GM12878 (cell line): ENCODE data around the gene DYNLL2. TPM values are rescaled to one million over a fixed set of nuclear protein-coding genes. Genes with fewer than 3 reads are reported as not detected.
"Not testable (repeated sequence)": the region's sequence is repeated elsewhere in the genome, so short reads cannot be mapped to it uniquely, and the experiment has no call there.

Experiments
- ATAC-seq: fragments of 200-7000 bp; cut with Tn5 transposase; 3 replicates; pipeline ENCODE4 v1.9.1; 2020; ENCODE audit warnings: mild to moderate bottlenecking, moderate library complexity
- BruUV-seq: library from RNA; stranded (reverse); fragments of 400-500 nt; replicated peaks from 2 replicates; lab custom pipeline; 2021; lab: Mats Ljungman, UMichigan
- CTCF ChIA-PET: fragments of 300-600 bp; sonication (Branson Sonifier 250); formaldehyde crosslinking; extraction: SDS; loops from one replicate; lab custom pipeline; 2021; ENCODE audit warnings: inconsistent platforms; lab: Yijun Ruan, JAX
- POLR2A ChIA-PET: fragments of 350-600 bp; formaldehyde crosslinking; extraction: SDS; loops from one replicate; lab custom pipeline; 2021; ENCODE audit warnings: inconsistent platforms; lab: Charles Lee
- RAD21 ChIA-PET: fragments of 300-600 bp; sonication (Branson Sonifier 250); formaldehyde crosslinking; loops from one replicate; lab custom pipeline; 2023; ENCODE audit warnings: antibody characterized with exemption; ENCODE audit not compliant: unreplicated experiment; lab: Charles Lee
- SMC1A ChIA-PET: fragments of 300-600 bp; sonication (Branson Sonifier 250); formaldehyde crosslinking; loops from one replicate; lab custom pipeline; 2023; ENCODE audit not compliant: unreplicated experiment, uncharacterized antibody; lab: Charles Lee
- DNase-seq: peaks from one replicate; pipeline ENCODE4 v3.0.0-alpha.2; 2011; ENCODE audit warnings: low read depth, low spot score
- FAIRE-seq: peaks from 3 replicates; lab custom pipeline; 2011; peaks lifted over from hg19 to GRCh38; lab: Jason Lieb, UNC
- H2AFZ ChIP-seq: 2 replicates; pipeline ENCODE4 v1.6.0; 2011; ENCODE audit warnings: low read depth, low read length, control low read depth; ENCODE audit not compliant: control insufficient read depth
- H3K27ac ChIP-seq: 2 replicates; pipeline ENCODE4 v1.5.1; 2011; ENCODE audit warnings: control low read depth; ENCODE audit not compliant: control insufficient read depth, insufficient read depth
- H3K27me3 ChIP-seq, 2 experiments: replicated peaks in 1 of 2; 2 replicates each; pipeline versions ENCODE4 v1.6.0 to v1.6.1; 2011; ENCODE audit warnings: low read length in 1 of 2; ENCODE audit not compliant: control insufficient read depth in 2 of 2, insufficient read depth in 2 of 2
- H3K36me3 ChIP-seq, 2 experiments: 2 replicates each; pipeline ENCODE4 v1.5.1; 2011; ENCODE audit warnings: low read length in 1 of 2; ENCODE audit not compliant: control insufficient read depth in 2 of 2, insufficient read depth in 2 of 2
- H3K4me1 ChIP-seq: 2 replicates; pipeline ENCODE4 v1.6.1; 2011; ENCODE audit warnings: mild to moderate bottlenecking, low read length, moderate library complexity, mixed read lengths; ENCODE audit not compliant: control insufficient read depth, insufficient read depth
- H3K4me2 ChIP-seq: 2 replicates; pipeline ENCODE4 v1.6.0; 2011; ENCODE audit warnings: control low read depth; ENCODE audit not compliant: control insufficient read depth, insufficient read depth
- H3K4me3 ChIP-seq: fragments of 200-600 bp; sonication (generic); 2 replicates; pipeline ENCODE4 v1.5.1; 2016
- H3K79me2 ChIP-seq: 2 replicates; pipeline ENCODE4 v1.6.0; 2011; ENCODE audit warnings: low read length; ENCODE audit not compliant: control insufficient read depth, insufficient read depth
- H3K9ac ChIP-seq: 2 replicates; pipeline ENCODE4 v1.8.0; 2011; ENCODE audit warnings: low read length, control low read depth, mixed read lengths; ENCODE audit not compliant: control insufficient read depth, insufficient read depth
- H3K9me3 ChIP-seq: replicated peaks from 3 replicates; pipeline ENCODE4 v1.5.1; 2011; ENCODE audit warnings: mild to moderate bottlenecking, low read length; ENCODE audit not compliant: control insufficient read depth, insufficient read depth
- H4K20me1 ChIP-seq: 2 replicates; pipeline ENCODE4 v1.6.0; 2011; ENCODE audit not compliant: control insufficient read depth, insufficient read depth
- CBFB ChIP-seq: IDR thresholded peaks from 2 replicates; pipeline ENCODE4 v1.6.1; 2016; ENCODE audit warnings: antibody characterized with exemption, low read depth
- CEBPB ChIP-seq, 2 experiments: fragments of 150-350 bp in 1 of 2; IDR thresholded peaks; 2 replicates each; pipeline ENCODE4 v1.6.1; 2012 to 2014; ENCODE audit warnings: low read depth in 2 of 2, low read length in 2 of 2, borderline replicate concordance in 1 of 2, inconsistent platforms in 1 of 2
- EGR1 ChIP-seq, 2 experiments: IDR thresholded peaks; 1 replicate in 1 of 2; 2 replicates in 1 of 2; pipeline ENCODE4 v1.6.1; 2011 to 2012; ENCODE audit warnings: low read depth in 2 of 2, low read length in 2 of 2, borderline replicate concordance in 1 of 2, mild to moderate bottlenecking in 1 of 2, moderate library complexity in 1 of 2
- ESRRA ChIP-seq: IDR thresholded peaks from 2 replicates; pipeline ENCODE4 v1.6.1; 2012; ENCODE audit warnings: mild to moderate bottlenecking, low read length, improper control_type of control experiment
- ETV6 ChIP-seq, 2 experiments: fragments of 450-650 bp in 1 of 2; IDR thresholded peaks in 1 of 2; conservative IDR thresholded peaks in 1 of 2; 2 replicates each; pipeline ENCODE4 v1.6.1; 2014; ENCODE audit warnings: antibody characterized with exemption in 1 of 2, borderline replicate concordance in 1 of 2, low read depth in 1 of 2, mild to moderate bottlenecking in 1 of 2, moderate library complexity in 1 of 2
- GATAD2B ChIP-seq: fragments of 450-650 bp; conservative IDR thresholded peaks from 2 replicates; pipeline ENCODE4 v1.6.1; 2017; ENCODE audit warnings: low read depth, mild to moderate bottlenecking, moderate library complexity
- HDAC6 ChIP-seq: fragments of 200-600 bp; sonication (generic); IDR thresholded peaks from one replicate; pipeline ENCODE4 v1.8.0; 2017; ENCODE audit warnings: antibody characterized with exemption; ENCODE audit not compliant: unreplicated experiment
- JUND ChIP-seq: IDR thresholded peaks from 2 replicates; pipeline ENCODE4 v1.6.1; 2012; ENCODE audit warnings: low read depth, mild to moderate bottlenecking, low read length, improper control_type of control experiment, moderate library complexity
- MEF2B ChIP-seq: fragments of 450-650 bp; IDR thresholded peaks from 2 replicates; pipeline ENCODE4 v1.6.1; 2018; ENCODE audit warnings: mild to moderate bottlenecking, moderate library complexity; ENCODE audit not compliant: partially characterized antibody, poor library complexity, severe bottlenecking
- PAX8 ChIP-seq: fragments of 450-650 bp; IDR thresholded peaks from 2 replicates; pipeline ENCODE4 v1.6.1; 2017; ENCODE audit warnings: mild to moderate bottlenecking, moderate library complexity
- SIN3A ChIP-seq: IDR thresholded peaks from 2 replicates; pipeline ENCODE4 v1.6.1; 2012; ENCODE audit warnings: low read depth, low read length, improper control_type of control experiment
- SP1 ChIP-seq: IDR thresholded peaks from one replicate; pipeline ENCODE4 v1.6.1; 2011; ENCODE audit warnings: low read depth, low read length
- WGBS: methylation state at CpG from one replicate; pipeline ENCODE4 v1.1.6; 2016; ENCODE audit warnings: low lambda C conversion rate; ENCODE audit not compliant: insufficient replicate concordance, insufficient coverage; ENCODE audit errors: missing lambda C conversion rate; 5-methylcytosine and 5-hydroxymethylcytosine counted together
- in situ Hi-C: fragments of 300-500 bp; cut with MboI; formaldehyde crosslinking; loops from 9 replicates; pipeline ENCODE4 v1.14.3; 2018; ENCODE audit warnings: mixed read lengths
- intact Hi-C: fragments of 100-400 bp; cut with micrococcal nuclease; formaldehyde crosslinking; loops from one replicate; pipeline ENCODE4 v1.14.2; 2022; ENCODE audit not compliant: unreplicated experiment
- polyA plus RNA-seq, 11 experiments: library from polyadenylated mRNA; depleted of rRNA in 4 of 11; unstranded in 6 of 11; stranded (reverse) in 5 of 11; fragments of >200 nt; fragmentation: Nextera tagmentation in 4 of 11; fragmentation: Illumina TruSeq in 1 of 11; extraction: Ambion mirVana in 4 of 11; extraction: Trizol in 1 of 11; gene quantifications; 1 replicate in 1 of 11; 2 replicates in 10 of 11; pipeline versions ENCODE4 v1.2.1 to v1.2.3, GENCODE V29; 2011 to 2016; ENCODE audit warnings: inconsistent platforms in 2 of 11, missing spikeins in 2 of 11, low read depth in 1 of 11
- total RNA-seq, 4 experiments: library from RNA; depleted of rRNA in 3 of 4; stranded (reverse); fragments of >200 nt in 3 of 4; fragmentation: Illumina TruSeq in 1 of 4; extraction: Trizol in 1 of 4; gene quantifications; 2 replicates each; pipeline versions ENCODE4 v1.2.1 to v1.2.3, GENCODE V29; 2013 to 2021
- TF ChIP-seq, protein P1 (sequence below): IDR thresholded peaks from 2 replicates; pipeline ENCODE4 v1.6.1; 2011; ENCODE audit warnings: mild to moderate bottlenecking, low read depth, low read length, moderate library complexity; ENCODE audit not compliant: insufficient replicate concordance
- TF ChIP-seq, protein P2 (sequence below): fragments of 450-650 bp; formaldehyde crosslinking; IDR thresholded peaks from 2 replicates; pipeline ENCODE4 v1.5.0; 2022; ENCODE audit warnings: mild to moderate bottlenecking, missing genetic modification characterization

Gene DYNLL2
- total and polyA plus RNA-seq, 10 of the 15 experiments (the other 5 are each of a cell fraction or from before 2014, with no cell fraction given), result 0.62 to 19.2 (median 9.1) TPM

DNA sequence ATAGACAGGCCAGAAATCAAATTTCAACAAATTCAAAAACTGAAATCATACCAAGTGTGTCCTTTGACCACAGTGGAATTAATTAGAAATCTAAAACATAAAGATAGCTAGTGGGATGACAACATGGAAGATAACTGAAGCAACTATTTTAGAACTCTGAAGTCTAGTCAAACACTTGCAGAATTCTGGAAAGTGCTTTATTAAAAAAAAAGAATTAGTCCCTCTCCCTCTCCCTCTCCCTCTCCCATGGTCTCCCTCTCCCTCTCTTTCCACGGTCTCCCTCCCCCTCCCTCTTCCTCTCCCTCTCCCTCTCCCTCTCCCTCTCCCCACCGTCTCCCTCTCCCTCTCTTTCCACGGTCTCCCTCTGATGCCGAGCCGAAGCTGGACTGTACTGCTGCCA is 58.3 kb downstream of the DYNLL2 start:
- ChIA-PET POLR2A (no interaction called here), SMC1A (no interaction called here), CTCF (no interaction called here), RAD21 (no interaction called here)
- FAIRE-seq, result no peak
- DNase-seq, result no peak
- Histone ChIP-seq H3K79me2 (no peaks in the 10 kb centered on the region), H3K27me3 (peaks cover 0 to 8% of the 10 kb centered on the region in 2 experiments; a peak in 2 of 4 replicates), H4K20me1 (no peaks in the 10 kb centered on the region), H3K4me2 (no peak overlapping the region), H3K36me3 (no peaks in the 10 kb centered on the region), H3K9ac (no peak overlapping the region), H3K27ac (no peak overlapping the region), H3K9me3 (no peaks in the 10 kb centered on the region; the same call in 1 of the 3 replicates), H3K4me3 (no peak overlapping the region), H3K4me1 (no peaks in the 10 kb centered on the region), H2AFZ (no peak overlapping the region)
- WGBS, result no CpG with 5 or more reads among the region's 5 CpGs
- no peak for ATAC-seq
- TF ChIP-seq SP1 (no peak), MEF2B (no peak), CEBPB (IDR thresholded peaks at IDR 0.05; ENCODE audit: borderline replicate concordance in 1 of 2, low read depth in 2 of 2, low read length in 2 of 2) (no peak), EGR1 (IDR thresholded peaks at IDR 0.05; ENCODE audit: borderline replicate concordance in 1 of 2, low read depth in 2 of 2, low read length in 2 of 2) (no peak), ESRRA (no peak), ETV6 (conservative IDR thresholded peaks at IDR 0.05 in 1 of 2, IDR thresholded peaks at IDR 0.05 in 1 of 2; ENCODE audit: borderline replicate concordance in 1 of 2, low read depth in 1 of 2) (no peak), JUND (no peak), CBFB (no peak), PAX8 (no peak), GATAD2B (no peak), HDAC6 (no peak), SIN3A (no peak)
- TF ChIP-seq, protein P1, sequence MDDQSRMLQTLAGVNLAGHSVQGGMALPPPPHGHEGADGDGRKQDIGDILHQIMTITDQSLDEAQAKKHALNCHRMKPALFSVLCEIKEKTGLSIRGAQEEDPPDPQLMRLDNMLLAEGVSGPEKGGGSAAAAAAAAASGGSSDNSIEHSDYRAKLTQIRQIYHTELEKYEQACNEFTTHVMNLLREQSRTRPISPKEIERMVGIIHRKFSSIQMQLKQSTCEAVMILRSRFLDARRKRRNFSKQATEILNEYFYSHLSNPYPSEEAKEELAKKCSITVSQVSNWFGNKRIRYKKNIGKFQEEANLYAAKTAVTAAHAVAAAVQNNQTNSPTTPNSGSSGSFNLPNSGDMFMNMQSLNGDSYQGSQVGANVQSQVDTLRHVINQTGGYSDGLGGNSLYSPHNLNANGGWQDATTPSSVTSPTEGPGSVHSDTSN, result no peak
- TF ChIP-seq, protein P2, sequence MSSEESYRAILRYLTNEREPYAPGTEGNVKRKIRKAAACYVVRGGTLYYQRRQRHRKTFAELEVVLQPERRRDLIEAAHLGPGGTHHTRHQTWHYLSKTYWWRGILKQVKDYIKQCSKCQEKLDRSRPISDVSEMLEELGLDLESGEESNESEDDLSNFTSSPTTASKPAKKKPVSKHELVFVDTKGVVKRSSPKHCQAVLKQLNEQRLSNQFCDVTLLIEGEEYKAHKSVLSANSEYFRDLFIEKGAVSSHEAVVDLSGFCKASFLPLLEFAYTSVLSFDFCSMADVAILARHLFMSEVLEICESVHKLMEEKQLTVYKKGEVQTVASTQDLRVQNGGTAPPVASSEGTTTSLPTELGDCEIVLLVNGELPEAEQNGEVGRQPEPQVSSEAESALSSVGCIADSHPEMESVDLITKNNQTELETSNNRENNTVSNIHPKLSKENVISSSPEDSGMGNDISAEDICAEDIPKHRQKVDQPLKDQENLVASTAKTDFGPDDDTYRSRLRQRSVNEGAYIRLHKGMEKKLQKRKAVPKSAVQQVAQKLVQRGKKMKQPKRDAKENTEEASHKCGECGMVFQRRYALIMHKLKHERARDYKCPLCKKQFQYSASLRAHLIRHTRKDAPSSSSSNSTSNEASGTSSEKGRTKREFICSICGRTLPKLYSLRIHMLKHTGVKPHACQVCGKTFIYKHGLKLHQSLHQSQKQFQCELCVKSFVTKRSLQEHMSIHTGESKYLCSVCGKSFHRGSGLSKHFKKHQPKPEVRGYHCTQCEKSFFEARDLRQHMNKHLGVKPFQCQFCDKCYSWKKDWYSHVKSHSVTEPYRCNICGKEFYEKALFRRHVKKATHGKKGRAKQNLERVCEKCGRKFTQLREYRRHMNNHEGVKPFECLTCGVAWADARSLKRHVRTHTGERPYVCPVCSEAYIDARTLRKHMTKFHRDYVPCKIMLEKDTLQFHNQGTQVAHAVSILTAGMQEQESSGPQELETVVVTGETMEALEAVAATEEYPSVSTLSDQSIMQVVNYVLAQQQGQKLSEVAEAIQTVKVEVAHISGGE (CRISPR knock-in tag), result no peak
- in situ Hi-C loops, result no loop called here
- intact Hi-C loops, result no loop called here
- BruUV-seq, result no TSS peak

DNA sequence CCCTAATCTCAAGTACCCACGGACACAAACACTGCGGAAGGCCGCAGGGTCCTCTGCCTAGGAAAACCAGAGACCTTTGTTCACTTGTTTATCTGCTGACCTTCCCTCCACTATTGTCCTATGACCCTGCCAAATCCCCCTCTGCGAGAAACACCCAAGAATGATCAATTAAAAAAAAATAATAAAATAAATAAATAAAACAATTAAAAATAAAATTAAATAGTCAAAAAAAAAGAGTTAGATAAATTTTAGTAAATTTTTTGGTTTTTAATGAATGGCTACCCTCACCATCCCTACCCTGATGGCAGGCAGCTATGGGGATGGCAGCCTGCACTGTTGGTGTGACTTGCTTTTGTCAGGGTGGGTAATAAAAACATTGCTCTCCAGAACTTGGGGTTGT is 60.1 kb downstream of the DYNLL2 start:
- H2AFZ ChIP-seq, ATAC-seq, DNase-seq, H3K4me1 ChIP-seq, H3K9me3 ChIP-seq, H3K27ac ChIP-seq, H3K36me3 ChIP-seq, H3K9ac ChIP-seq, intact Hi-C loops, in situ Hi-C loops, H3K4me2 ChIP-seq, FAIRE-seq, H4K20me1 ChIP-seq, RAD21 ChIA-PET, CTCF ChIA-PET, SMC1A ChIA-PET, H3K79me2 ChIP-seq, H3K27me3 ChIP-seq, H3K4me3 ChIP-seq, POLR2A ChIA-PET, BruUV-seq: not testable (repeated sequence)
- 33% methylated on average over 1 of the region's 4 CpGs for WGBS
